Stomach (tissue), 9 donors: ENCODE data around the gene COG4. TPM values are rescaled to one million over a fixed set of nuclear protein-coding genes. Genes with fewer than 3 reads are reported as not detected.

Experiments
- DNase-seq, 2 donors: peaks; one replicate each; pipeline versions ENCODE4 v3.0.0 to v3.0.0-alpha.2; 2013 to 2019
- H3K27ac ChIP-seq, 5 donors: fragments of 200-600 bp in 4 of 5; sonication (generic) in 4 of 5; one replicate each; pipeline ENCODE4 v1.5.1; 2013 to 2019; ENCODE audit warnings: mild to moderate bottlenecking in 1 of 5, moderate library complexity in 1 of 5
- H3K27me3 ChIP-seq, 3 donors: fragments of 200-600 bp; sonication (generic); one replicate each; pipeline ENCODE4 v1.5.1; 2017 to 2019; ENCODE audit warnings: mixed run types in 1 of 3
- H3K36me3 ChIP-seq, 4 donors: fragments of 200-600 bp; sonication (generic); 1 replicate in 3 of 4; 2 replicates in 1 of 4; pipeline ENCODE4 v1.5.1; 2016 to 2019
- H3K4me1 ChIP-seq, 4 donors: fragments of 200-600 bp; sonication (generic); one replicate each; pipeline ENCODE4 v1.5.1; 2016 to 2019
- H3K4me3 ChIP-seq, 4 donors: fragments of 200-600 bp; sonication (generic) in 3 of 4; one replicate each; pipeline ENCODE4 v1.5.1; 2016 to 2019; ENCODE audit warnings: mild to moderate bottlenecking in 1 of 4
- H3K9me3 ChIP-seq, 4 donors: fragments of 200-600 bp; sonication (generic); one replicate each; pipeline ENCODE4 v1.5.1; 2016 to 2019
- CTCF ChIP-seq, 7 experiments: fragments of 450-650 bp in 4 of 7; fragments of 200-600 bp in 3 of 7; sonication (generic) in 3 of 7; IDR thresholded peaks; one replicate each; pipeline ENCODE4 v1.5.1; 2016 to 2019; ENCODE audit warnings: antibody characterized with exemption in 7 of 7, control low read depth in 2 of 7, mild to moderate bottlenecking in 1 of 7
- EP300 ChIP-seq: sonication (generic); formaldehyde crosslinking; IDR thresholded peaks from one replicate; pipeline ENCODE4 v1.6.1; 2017; ENCODE audit warnings: antibody characterized with exemption
- POLR2A ChIP-seq, 4 donors: fragments of 450-650 bp; IDR thresholded peaks; one replicate each; pipeline ENCODE4 v1.6.1; 2016; ENCODE audit warnings: antibody characterized with exemption in 4 of 4, control low read depth in 2 of 4, mild to moderate bottlenecking in 1 of 4, moderate library complexity in 1 of 4
- POLR2AphosphoS5 ChIP-seq, 3 donors: sonication (generic); formaldehyde crosslinking; IDR thresholded peaks; one replicate each; pipeline ENCODE4 v1.6.1; 2016; ENCODE audit warnings: antibody characterized with exemption in 3 of 3
- WGBS, 5 donors: extraction: QIAGEN DNeasy Blood & Tissue Kit in 3 of 5; methylation state at CpG; one replicate each; pipeline versions ENCODE4 v1.1.5 to v1.1.7; 2013 to 2018; 5-methylcytosine and 5-hydroxymethylcytosine counted together
- intact Hi-C: fragments of 100-400 bp; cut with DNase I; formaldehyde crosslinking; loops from one replicate; pipeline ENCODE4 v1.15.1; 2023; ENCODE audit warnings: low total_unique reads
- polyA plus RNA-seq, 3 donors: library from polyadenylated mRNA; stranded (reverse); fragments of 200-250 nt; gene quantifications; one replicate each; pipeline ENCODE4 v1.2.3, GENCODE V29; 2013
- total RNA-seq, 5 donors: library from RNA; depleted of rRNA; stranded (reverse); fragments of >200 nt; gene quantifications; one replicate each; pipeline versions ENCODE4 v1.1.0 to v1.2.3, GENCODE V29; 2014 to 2016
- donor health status: healthy with polysubstance abuse.
- donor health status: Bipolar disorder and iron deficiency.
- donor health status: healthy.

Gene COG4
- total and polyA plus RNA-seq, 8 donors, result 10.7 to 127 (median 37.4) TPM

- 77 to 93% (median 86%) methylated on average over 8 of the region's 8 CpGs for WGBS, 5 donors
- DNase-seq, result no peak
- Histone ChIP-seq H3K27me3 (no peaks in the 10 kb centered on the region), H3K27ac (peak overlapping the region in 1 of 5 donors; percentile 60), H3K4me1 (peaks cover 4 to 39% (median 21%) of the 10 kb centered on the region in 4 donors), H3K36me3 (peaks cover 63 to 89% (median 87%) of the 10 kb centered on the region in 4 donors), H3K9me3 (no peaks in the 10 kb centered on the region), H3K4me3 (no peak overlapping the region)
- TF ChIP-seq CTCF (IDR thresholded peaks at IDR 0.05), result no peak
- no peak for TF ChIP-seq POLR2A (IDR thresholded peaks at IDR 0.05)
- TF ChIP-seq POLR2AphosphoS5 (IDR thresholded peaks at IDR 0.05), result no peak
- no peak for TF ChIP-seq EP300
- intact Hi-C loops, result no loop called here
These were observed 48.3 kb upstream of the COG4 start for GRCh38 chr16:70571623-70572022.

GRCh38 chr16:70570967-70571570 lies 47.7 kb upstream of the COG4 start:
- 73 to 83% (median 80%) methylated on average over 10 of the region's 10 CpGs for WGBS, 5 donors

GRCh38 chr16:70569752-70570151 lies 46.4 kb upstream of the COG4 start:
- Histone ChIP-seq H3K9me3 (no peaks in the 10 kb centered on the region), H3K4me3 (no peak overlapping the region), H3K4me1 (peaks cover 0 to 31% (median 17%) of the 10 kb centered on the region in 4 donors), H3K36me3 (peaks cover 82 to 100% (median 98%) of the 10 kb centered on the region in 4 donors), H3K27ac (no peak overlapping the region), H3K27me3 (no peaks in the 10 kb centered on the region)
- no peak for DNase-seq
- TF ChIP-seq POLR2A (IDR thresholded peaks at IDR 0.05) (no peak), CTCF (IDR thresholded peaks at IDR 0.05) (no peak), EP300 (no peak), POLR2AphosphoS5 (IDR thresholded peaks at IDR 0.05) (no peak)
- WGBS, 5 donors, result 87 to 97% (median 92%) methylated on average over 4 to 6 of the region's 6 CpGs
- intact Hi-C loops, result no loop called here

More at GRCh38 chr16:70570967-70571570, 47.7 kb upstream of the COG4 start:
- no peak overlapping the region for H3K4me3 ChIP-seq
- peaks cover 0 to 34% (median 19%) of the 10 kb centered on the region in 4 donors for H3K4me1 ChIP-seq
- peaks cover 69 to 95% (median 93%) of the 10 kb centered on the region in 4 donors for H3K36me3 ChIP-seq
- TF ChIP-seq EP300, result no peak
- TF ChIP-seq POLR2A (IDR thresholded peaks at IDR 0.05), result no peak
- TF ChIP-seq CTCF (IDR thresholded peaks at IDR 0.05), result no peak
- TF ChIP-seq POLR2AphosphoS5 (IDR thresholded peaks at IDR 0.05), result no peak
- intact Hi-C loops, result no loop called here
- no peak overlapping the region for H3K27ac ChIP-seq
- DNase-seq, result no peak
- no peaks in the 10 kb centered on the region for H3K27me3 ChIP-seq
- H3K9me3 ChIP-seq, result no peaks in the 10 kb centered on the region

GRCh38 chr16:70568601-70569237 lies 45.4 kb upstream of the COG4 start:
- intact Hi-C loops, result no loop called here
- Histone ChIP-seq H3K4me1 (peaks cover 0 to 21% (median 11%) of the 10 kb centered on the region in 4 donors), H3K27me3 (no peaks in the 10 kb centered on the region), H3K27ac (no peak overlapping the region), H3K36me3 (peaks cover 92 to 100% (median 100%) of the 10 kb centered on the region in 4 donors), H3K4me3 (no peak overlapping the region), H3K9me3 (no peaks in the 10 kb centered on the region)
- TF ChIP-seq CTCF (IDR thresholded peaks at IDR 0.05), result no peak
- TF ChIP-seq POLR2AphosphoS5 (IDR thresholded peaks at IDR 0.05), result no peak
- no peak for TF ChIP-seq EP300
- TF ChIP-seq POLR2A (IDR thresholded peaks at IDR 0.05), result no peak
- 51 to 72% (median 59%) methylated on average over 5 of the region's 5 CpGs for WGBS, 5 donors
- DNase-seq, result peak in 1 of 2 donors; percentile 49
